Measurements from ENCODE around the gene TRIM14.

Gene TRIM14

DNA sequence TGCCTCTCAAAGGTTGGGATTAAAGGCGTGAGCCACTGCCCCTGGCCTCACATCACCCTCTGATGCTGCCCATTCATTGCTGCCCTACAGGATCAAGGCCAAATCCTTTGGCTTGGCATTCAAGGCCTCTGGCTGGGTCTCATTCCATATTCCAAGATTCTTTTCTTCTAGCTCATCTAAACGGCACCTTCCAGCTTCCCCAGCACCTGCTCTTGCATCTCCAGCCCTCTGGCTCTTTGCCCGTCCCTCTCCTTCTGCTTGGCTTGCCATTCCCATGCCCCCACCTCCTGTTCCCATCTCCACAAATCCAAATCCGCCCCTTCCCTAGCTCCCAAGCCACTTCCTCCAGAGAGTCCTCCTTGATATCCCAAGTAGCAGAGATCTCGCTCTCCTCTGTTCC lies 40.3 kb upstream of the TRIM14 start:
- TF ChIP-seq, protein P1, sequence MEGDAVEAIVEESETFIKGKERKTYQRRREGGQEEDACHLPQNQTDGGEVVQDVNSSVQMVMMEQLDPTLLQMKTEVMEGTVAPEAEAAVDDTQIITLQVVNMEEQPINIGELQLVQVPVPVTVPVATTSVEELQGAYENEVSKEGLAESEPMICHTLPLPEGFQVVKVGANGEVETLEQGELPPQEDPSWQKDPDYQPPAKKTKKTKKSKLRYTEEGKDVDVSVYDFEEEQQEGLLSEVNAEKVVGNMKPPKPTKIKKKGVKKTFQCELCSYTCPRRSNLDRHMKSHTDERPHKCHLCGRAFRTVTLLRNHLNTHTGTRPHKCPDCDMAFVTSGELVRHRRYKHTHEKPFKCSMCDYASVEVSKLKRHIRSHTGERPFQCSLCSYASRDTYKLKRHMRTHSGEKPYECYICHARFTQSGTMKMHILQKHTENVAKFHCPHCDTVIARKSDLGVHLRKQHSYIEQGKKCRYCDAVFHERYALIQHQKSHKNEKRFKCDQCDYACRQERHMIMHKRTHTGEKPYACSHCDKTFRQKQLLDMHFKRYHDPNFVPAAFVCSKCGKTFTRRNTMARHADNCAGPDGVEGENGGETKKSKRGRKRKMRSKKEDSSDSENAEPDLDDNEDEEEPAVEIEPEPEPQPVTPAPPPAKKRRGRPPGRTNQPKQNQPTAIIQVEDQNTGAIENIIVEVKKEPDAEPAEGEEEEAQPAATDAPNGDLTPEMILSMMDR (conservative IDR thresholded peaks at IDR 0.05; ENCODE audit: low read depth, low read length): no peak
- no peak overlapping the region for H3K4me3 ChIP-seq (ENCODE audit: low read depth, low read length)

DNA sequence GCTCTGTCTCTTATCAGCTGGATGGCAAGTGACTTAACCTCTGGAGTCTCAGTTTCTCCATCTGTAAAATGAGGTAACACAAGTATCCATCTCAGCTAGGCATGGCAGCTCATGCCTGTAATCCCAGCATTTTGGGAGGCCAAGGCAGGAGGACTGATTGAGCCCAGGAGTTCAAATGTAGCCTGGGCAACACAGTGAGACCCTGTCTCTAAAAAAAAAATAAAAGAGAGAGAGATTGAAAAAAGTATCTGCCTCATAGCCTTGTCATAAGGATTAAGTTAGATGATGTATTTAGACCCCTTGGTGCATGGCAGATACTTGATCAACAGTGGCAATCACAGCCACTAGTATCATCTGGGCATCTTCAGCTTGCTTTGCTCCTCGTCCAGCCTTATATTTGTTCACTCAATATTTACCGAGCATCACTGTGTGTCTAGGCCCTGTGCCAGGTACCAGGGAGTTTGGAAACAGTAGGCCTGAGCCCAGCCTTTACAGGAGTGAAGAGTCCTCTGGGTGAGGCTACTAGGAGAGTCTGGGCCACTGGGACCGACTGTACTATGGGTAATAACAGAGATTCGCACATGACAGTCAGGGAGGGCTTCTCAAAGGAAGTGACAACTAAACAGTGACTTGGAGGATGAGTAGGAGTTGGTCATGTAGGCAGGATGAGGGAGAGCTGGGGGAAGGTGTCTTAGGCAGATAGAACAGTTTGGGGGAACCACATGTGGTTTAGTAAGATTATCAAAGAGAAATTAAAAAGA lies 39.2 kb upstream of the TRIM14 start:
- no peak for DNase-seq (ENCODE audit: low read depth)
- H3K4me3 ChIP-seq (ENCODE audit: low read depth, low read length): no peak overlapping the region
- TF ChIP-seq, protein P1 (conservative IDR thresholded peaks at IDR 0.05; ENCODE audit: low read depth, low read length): no peak

More for the DNA sequence above, 40.3 kb upstream of the TRIM14 start:
- no peak for DNase-seq (ENCODE audit: low read depth)

DNA sequence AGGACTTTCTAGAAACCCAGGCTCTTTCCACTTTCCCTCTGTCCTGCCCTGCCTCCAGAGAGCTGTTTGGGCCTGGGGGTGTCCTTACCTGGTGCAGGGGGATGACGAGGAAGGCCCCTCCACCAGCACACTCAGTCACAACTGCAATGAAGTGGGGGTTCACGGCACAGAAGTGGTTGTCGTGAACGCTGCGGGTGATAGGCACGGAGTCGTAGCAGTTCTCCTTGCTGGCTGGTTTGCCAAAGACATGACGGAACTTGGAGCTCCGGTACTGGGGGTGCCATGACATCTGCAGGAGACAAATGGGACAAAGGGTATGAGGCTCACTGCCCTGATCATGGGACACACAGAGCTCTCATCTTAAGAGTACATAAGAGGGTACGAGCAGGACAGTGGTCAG lies 38.4 kb upstream of the TRIM14 start:
- TF ChIP-seq, protein P1 (conservative IDR thresholded peaks at IDR 0.05; ENCODE audit: low read depth, low read length): no peak
- no peak overlapping the region for H3K4me3 ChIP-seq (ENCODE audit: low read depth, low read length)
- no peak for DNase-seq (ENCODE audit: low read depth)

DNA sequence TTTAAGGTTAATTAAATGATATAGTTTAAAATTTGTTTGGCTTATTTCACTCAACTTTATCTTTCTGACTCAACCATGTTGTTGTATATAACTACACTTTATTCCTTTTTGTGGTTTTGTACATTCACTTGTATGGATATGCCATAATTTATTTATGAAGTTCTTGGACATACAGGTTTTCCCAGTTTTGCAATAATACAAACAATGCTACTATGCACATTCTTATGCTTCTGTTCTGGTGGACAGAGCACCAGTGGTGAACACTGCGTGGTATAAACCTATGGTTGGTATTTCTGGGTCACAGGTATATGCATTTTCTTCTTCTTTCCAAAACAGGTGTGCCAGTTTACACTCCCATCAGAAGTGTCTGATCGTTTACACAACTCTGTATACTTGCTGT lies 35.7 kb upstream of the TRIM14 start:
- TF ChIP-seq, protein P1 (conservative IDR thresholded peaks at IDR 0.05; ENCODE audit: low read depth, low read length): no peak
- no peak for DNase-seq (ENCODE audit: low read depth)
- no peak overlapping the region for H3K4me3 ChIP-seq (ENCODE audit: low read depth, low read length)

DNA sequence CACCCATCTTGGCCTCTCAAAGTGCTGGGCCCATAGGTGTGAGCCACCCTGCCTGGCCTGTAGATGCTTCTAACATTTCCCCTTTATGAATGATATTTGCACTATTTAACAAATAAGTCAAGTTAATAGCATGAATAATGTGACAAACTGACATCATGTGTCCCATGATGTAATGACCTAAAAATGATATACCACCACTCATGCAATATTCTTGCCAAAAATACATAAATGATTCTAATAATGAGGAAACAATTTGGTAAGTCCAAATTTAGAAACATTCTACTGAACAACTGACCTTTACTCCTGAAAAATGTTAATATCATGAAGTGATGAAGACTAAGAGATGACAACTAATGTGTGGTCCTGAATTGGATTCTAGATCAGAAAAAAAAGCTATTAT lies 33.5 kb upstream of the TRIM14 start:
- H3K4me3 ChIP-seq (ENCODE audit: low read depth, low read length): no peak overlapping the region
- no peak for DNase-seq (ENCODE audit: low read depth)
- TF ChIP-seq, protein P1 (conservative IDR thresholded peaks at IDR 0.05; ENCODE audit: low read depth, low read length): no peak

DNA sequence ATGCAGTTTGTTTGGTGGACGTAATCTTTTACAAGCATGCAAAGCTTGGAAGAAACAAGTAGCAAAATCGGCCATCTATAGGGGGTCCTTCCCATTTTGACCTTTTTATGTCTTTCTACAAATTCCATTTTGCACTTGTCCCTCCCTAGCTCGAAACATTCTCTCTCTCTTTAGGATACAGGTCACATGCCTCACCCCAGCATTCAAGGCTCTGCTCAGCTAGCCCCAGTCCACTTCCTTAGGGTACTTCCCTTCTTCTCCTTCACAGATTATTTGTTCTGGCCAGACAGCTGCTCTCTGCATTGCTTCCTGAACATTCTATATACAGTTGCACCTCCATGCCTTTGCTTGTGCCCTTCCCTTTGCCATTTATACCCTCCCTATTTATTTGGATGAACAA lies 31.7 kb upstream of the TRIM14 start:
- DNase-seq (ENCODE audit: low read depth): no peak
- TF ChIP-seq, protein P1 (conservative IDR thresholded peaks at IDR 0.05; ENCODE audit: low read depth, low read length): no peak
- H3K4me3 ChIP-seq (ENCODE audit: low read depth, low read length): no peak overlapping the region

DNA sequence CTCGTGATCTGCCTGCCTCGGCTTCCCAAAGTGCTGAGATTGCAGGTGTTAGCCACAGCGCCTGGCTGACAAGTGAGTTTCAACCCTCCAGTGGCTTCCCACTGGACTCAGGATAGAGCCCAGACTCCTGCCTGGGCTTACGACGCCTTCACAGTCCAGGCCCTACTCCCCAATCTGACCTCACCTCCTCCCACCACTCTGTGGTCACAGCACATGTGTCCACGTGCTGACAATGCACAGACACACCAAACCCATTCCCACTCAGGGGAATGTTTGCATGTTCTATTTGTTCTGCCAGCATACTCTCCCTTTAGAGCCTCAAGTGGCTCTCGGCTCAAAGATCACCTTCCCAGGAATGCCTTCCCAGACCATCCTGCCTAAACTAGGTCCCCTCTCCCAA lies 31.1 kb upstream of the TRIM14 start:
- DNase-seq (ENCODE audit: low read depth): no peak
- no peak overlapping the region for H3K4me3 ChIP-seq (ENCODE audit: low read depth, low read length)
- TF ChIP-seq, protein P1 (conservative IDR thresholded peaks at IDR 0.05; ENCODE audit: low read depth, low read length): no peak
